GM18505 (cell line): ENCODE data around the gene TOP3A.

Source experiments
- ATAC-seq: cut with Tn5 transposase; IDR thresholded peaks from one replicate; pipeline ENCODE4 v1.9.1; 2021; ENCODE audit not compliant: unreplicated experiment
- POLR2A ChIP-seq: IDR thresholded peaks from 4 replicates; pipeline ENCODE4 v1.6.1; 2011; ENCODE audit warnings: borderline replicate concordance; ENCODE audit not compliant: insufficient read depth, insufficient read length; ENCODE audit errors: extremely low read depth

The TOP3A gene

GRCh38 chr17:18327556-18327955, 12.8 kb upstream of the TOP3A start:
- TF ChIP-seq POLR2A, result no peak
- ATAC-seq, result no peak

GRCh38 chr17:18327093-18327492, 12.3 kb upstream of the TOP3A start:
- TF ChIP-seq POLR2A, result no peak
- ATAC-seq, result no peak

GRCh38 chr17:18326572-18326971, 11.8 kb upstream of the TOP3A start:
- ATAC-seq, result no peak
- TF ChIP-seq POLR2A, result no peak

GRCh38 chr17:18326039-18326438, 11.2 kb upstream of the TOP3A start:
- TF ChIP-seq POLR2A, result no peak
- no peak for ATAC-seq

- no peak for ATAC-seq
- no peak for TF ChIP-seq POLR2A
These were observed 9.6 kb upstream of the TOP3A start for GRCh38 chr17:18324140-18325050.

- ATAC-seq, result no peak
- TF ChIP-seq POLR2A, result no peak
These were observed 8.8 kb upstream of the TOP3A start for GRCh38 chr17:18323507-18324139.

- no peak for ATAC-seq
- TF ChIP-seq POLR2A, result no peak
These were observed 8.2 kb upstream of the TOP3A start for GRCh38 chr17:18323007-18323406.

- no peak for TF ChIP-seq POLR2A
- ATAC-seq, result no peak
These were observed 7.7 kb upstream of the TOP3A start for GRCh38 chr17:18322522-18322921.

GRCh38 chr17:18321309-18321708, 6.5 kb upstream of the TOP3A start:
- no peak for TF ChIP-seq POLR2A
- ATAC-seq, result no peak

GRCh38 chr17:18320301-18320700, 5.5 kb upstream of the TOP3A start:
- TF ChIP-seq POLR2A, result no peak
- ATAC-seq, result no peak

GRCh38 chr17:18319604-18320256, 4.9 kb upstream of the TOP3A start:
- no peak for ATAC-seq
- TF ChIP-seq POLR2A, result no peak

- TF ChIP-seq POLR2A, result no peak
- ATAC-seq, result no peak
These were observed 4.1 kb upstream of the TOP3A start for GRCh38 chr17:18318771-18319450.

GRCh38 chr17:18318117-18318516, 3.3 kb upstream of the TOP3A start:
- TF ChIP-seq POLR2A, result no peak
- ATAC-seq, result no peak
